Esophagus muscularis mucosa (tissue), 4 donors: ENCODE results near the gene PCDHGA2. TPM values are rescaled to one million over a fixed set of nuclear protein-coding genes. Genes with fewer than 3 reads are reported as not detected.
"Not testable (repeated sequence)": the region's sequence is repeated elsewhere in the genome, so short reads cannot be mapped to it uniquely, and the experiment has no call there.

Experiments
- DNase-seq: peaks from one replicate; pipeline ENCODE4 v3.0.0-alpha.2; 2017; ENCODE audit errors: extremely low spot score
- H3K27ac ChIP-seq, 4 donors: fragments of 200-600 bp; sonication (generic); replicated peaks in 1 of 4; 1 replicate in 3 of 4; 2 replicates in 1 of 4; pipeline ENCODE4 v1.5.1; 2016 to 2019; ENCODE audit warnings: mild to moderate bottlenecking in 1 of 4
- H3K27me3 ChIP-seq, 4 donors: fragments of 200-600 bp; sonication (generic); one replicate each; pipeline versions ENCODE4 v1.5.1 to v1.6.0; 2016 to 2019
- H3K36me3 ChIP-seq, 4 donors: fragments of 200-600 bp; sonication (generic); one replicate each; pipeline ENCODE4 v1.5.1; 2016 to 2019
- H3K4me1 ChIP-seq, 4 donors: fragments of 200-600 bp; sonication (generic); one replicate each; pipeline ENCODE4 v1.5.1; 2016 to 2019
- H3K4me3 ChIP-seq, 4 donors: fragments of 200-600 bp; sonication (generic); 1 replicate in 2 of 4; 2 replicates in 2 of 4; pipeline ENCODE4 v1.5.1; 2016 to 2019; ENCODE audit warnings: mild to moderate bottlenecking in 4 of 4, moderate library complexity in 1 of 4
- H3K9me3 ChIP-seq, 4 donors: fragments of 200-600 bp; sonication (generic); 1 replicate in 3 of 4; 2 replicates in 1 of 4; pipeline ENCODE4 v1.5.1; 2016 to 2019
- CTCF ChIP-seq, 3 experiments: fragments of 200-600 bp in 2 of 3; fragments of 450-650 bp in 1 of 3; sonication (generic) in 2 of 3; IDR thresholded peaks; one replicate each; pipeline ENCODE4 v1.5.1; 2017 to 2019; ENCODE audit warnings: antibody characterized with exemption in 3 of 3, mild to moderate bottlenecking in 2 of 3, moderate library complexity in 1 of 3
- EP300 ChIP-seq: sonication (generic); formaldehyde crosslinking; IDR thresholded peaks from one replicate; pipeline ENCODE4 v1.6.1; 2017; ENCODE audit warnings: antibody characterized with exemption
- POLR2A ChIP-seq: fragments of 450-650 bp; IDR thresholded peaks from one replicate; pipeline ENCODE4 v1.6.1; 2017; ENCODE audit warnings: antibody characterized with exemption, moderate library complexity, mild to moderate bottlenecking, low read depth
- POLR2AphosphoS5 ChIP-seq, 2 donors: sonication (generic); formaldehyde crosslinking; IDR thresholded peaks; one replicate each; pipeline ENCODE4 v1.6.1; 2017; ENCODE audit warnings: antibody characterized with exemption in 2 of 2
- WGBS: methylation state at CpG from one replicate; pipeline ENCODE4 v1.1.5; 2018; 5-methylcytosine and 5-hydroxymethylcytosine counted together
- intact Hi-C: fragments of 100-400 bp; cut with DNase I; formaldehyde crosslinking; loops from one replicate; pipeline ENCODE4 v1.15.1; 2023
- total RNA-seq, 4 donors: library from RNA; depleted of rRNA; stranded (reverse); fragments of >200 nt; gene quantifications; one replicate each; pipeline versions ENCODE4 v1.1.0 to v1.2.1, GENCODE V29; 2016

Gene PCDHGA2
- total RNA-seq, 4 donors from 2014 or later: 2.5 to 5.4 (median 4.0) TPM

DNA sequence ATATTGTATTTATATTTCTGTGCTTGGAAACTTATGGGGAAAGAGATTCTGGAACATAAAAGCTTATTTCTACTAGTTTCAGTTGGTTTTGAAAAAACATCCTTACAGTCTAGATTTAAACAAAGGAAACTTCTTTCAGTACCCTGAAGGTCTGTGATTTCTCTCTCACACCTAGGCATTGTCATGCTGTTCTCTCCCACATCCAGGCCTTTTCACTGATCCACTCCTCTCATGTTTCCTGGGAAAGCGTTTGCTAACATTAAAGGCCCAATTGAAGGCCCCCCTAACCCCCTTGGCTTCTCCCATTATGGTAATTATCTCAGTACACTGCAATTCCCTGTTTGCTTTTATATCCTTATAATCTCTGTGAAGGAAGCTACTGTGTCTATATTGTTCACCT, 4.2 kb downstream of the PCDHGA2 start:
- no peak overlapping the region for H3K4me3 ChIP-seq
- H3K9me3 ChIP-seq: peaks cover 0 to 100% (median 84%) of the 10 kb centered on the region in 4 donors
- H3K36me3 ChIP-seq: no peaks in the 10 kb centered on the region
- H3K4me1 ChIP-seq: no peaks in the 10 kb centered on the region
- DNase-seq: no peak
- no peak overlapping the region for H3K27ac ChIP-seq
- peaks cover 0 to 67% (median 0%) of the 10 kb centered on the region in 4 donors for H3K27me3 ChIP-seq
- TF ChIP-seq POLR2A (no peak), POLR2AphosphoS5 (IDR thresholded peaks at IDR 0.05) (no peak), EP300 (no peak), CTCF (IDR thresholded peaks at IDR 0.05) (no peak)
- WGBS: 47% methylated on average over 1 of the region's 1 CpG
- intact Hi-C loops: no loop called here

GRCh38 chr5:141343242-141343952, 4.8 kb downstream of the PCDHGA2 start, which contains the start of gene PCDHGA3:
Gene PCDHGA3, plus strand, starts transcription at chr5:141343829. Its CDS starts 205 bp downstream, at chr5:141344034.
- peak in 1 of 3 experiments; percentile 15 for TF ChIP-seq CTCF (IDR thresholded peaks at IDR 0.05)
- no peak for TF ChIP-seq POLR2AphosphoS5 (IDR thresholded peaks at IDR 0.05)
- DNase-seq: no peak
- 28% methylated on average over 9 of the region's 9 CpGs for WGBS
- Histone ChIP-seq H3K9me3 (peaks cover 0 to 100% (median 81%) of the 10 kb centered on the region in 4 donors), H3K4me3 (peak within 1 kb of the TSS; percentile 26 to 30 (median 29)), H3K27ac (no peak within 1 kb of the TSS), H3K36me3 (no peaks in the 10 kb centered on the region), H3K4me1 (no peaks in the 10 kb centered on the region), H3K27me3 (peaks cover 0 to 60% (median 0%) of the 10 kb centered on the region in 4 donors)
- intact Hi-C loops: no loop called here

- Histone ChIP-seq H3K9me3 (peaks cover 0 to 98% (median 81%) of the 10 kb centered on the region in 4 donors), H3K4me1 (no peaks in the 10 kb centered on the region), H3K4me3 (peak overlapping the region; percentile 26 to 30 (median 29)), H3K27me3 (peaks cover 0 to 54% (median 0%) of the 10 kb centered on the region in 4 donors), H3K27ac (no peak overlapping the region), H3K36me3 (no peaks in the 10 kb centered on the region)
- no peak for DNase-seq
- TF ChIP-seq POLR2AphosphoS5 (IDR thresholded peaks at IDR 0.05): no peak
- TF ChIP-seq EP300: no peak
- TF ChIP-seq CTCF (IDR thresholded peaks at IDR 0.05): no peak
- TF ChIP-seq POLR2A: no peak
- 23% methylated on average over 31 of the region's 31 CpGs for WGBS
- intact Hi-C loops: no loop called here
Measured at GRCh38 chr5:141343953-141344463, 5.4 kb downstream of the PCDHGA2 start.

DNA sequence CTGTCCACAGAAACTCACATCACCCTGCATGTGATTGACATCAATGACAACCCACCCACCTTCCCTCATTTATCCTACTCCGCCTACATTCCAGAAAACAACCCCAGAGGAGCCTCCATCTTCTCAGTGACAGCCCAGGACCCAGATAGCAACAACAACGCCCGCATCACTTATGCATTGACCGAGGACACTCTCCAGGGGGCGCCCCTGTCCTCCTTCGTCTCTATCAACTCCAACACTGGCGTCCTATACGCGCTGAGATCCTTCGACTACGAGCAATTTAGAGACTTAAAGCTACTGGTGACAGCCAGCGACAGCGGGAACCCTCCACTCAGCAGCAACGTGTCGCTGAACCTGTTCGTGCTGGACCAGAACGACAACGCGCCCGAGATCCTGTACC, 6.8 kb downstream of the PCDHGA2 start:
- Histone ChIP-seq H3K36me3 (no peaks in the 10 kb centered on the region), H3K27ac (no peak overlapping the region), H3K27me3 (peaks cover 0 to 50% (median 0%) of the 10 kb centered on the region in 4 donors), H3K4me3 (no peak overlapping the region), H3K4me1 (no peaks in the 10 kb centered on the region), H3K9me3 (peaks cover 0 to 98% (median 78%) of the 10 kb centered on the region in 4 donors)
- no peak for DNase-seq
- TF ChIP-seq EP300 (no peak), POLR2AphosphoS5 (IDR thresholded peaks at IDR 0.05) (no peak), CTCF (IDR thresholded peaks at IDR 0.05) (no peak), POLR2A (no peak)
- intact Hi-C loops: no loop called here
- WGBS: 39% methylated on average over 13 of the region's 20 CpGs

DNA sequence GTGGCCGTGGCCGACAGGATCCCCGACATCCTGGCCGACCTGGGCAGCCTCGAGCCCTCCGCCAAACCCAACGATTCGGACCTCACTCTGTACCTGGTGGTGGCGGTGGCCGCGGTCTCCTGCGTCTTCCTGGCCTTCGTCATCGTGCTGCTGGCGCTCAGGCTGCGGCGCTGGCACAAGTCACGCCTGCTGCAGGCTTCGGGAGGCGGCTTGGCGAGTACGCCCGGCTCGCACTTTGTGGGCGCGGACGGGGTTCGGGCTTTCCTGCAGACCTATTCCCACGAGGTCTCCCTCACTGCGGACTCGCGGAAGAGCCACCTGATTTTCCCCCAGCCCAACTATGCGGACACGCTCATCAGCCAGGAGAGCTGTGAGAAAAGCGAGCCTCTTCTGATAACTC, 7.5 kb downstream of the PCDHGA2 start:
- Histone ChIP-seq H3K27me3 (peaks cover 0 to 48% (median 0%) of the 10 kb centered on the region in 4 donors), H3K9me3 (peaks cover 0 to 98% (median 80%) of the 10 kb centered on the region in 4 donors)
- H3K4me1 ChIP-seq, intact Hi-C loops, H3K4me3 ChIP-seq, DNase-seq, H3K36me3 ChIP-seq, H3K27ac ChIP-seq: not testable (repeated sequence)
- WGBS: 46% methylated on average over 8 of the region's 35 CpGs
